ENCODE measurements around the gene TOGARAM1.

The TOGARAM1 gene

GRCh38 chr14:44961554-44962333 lies at the start of gene TOGARAM1, which contains the start of gene KLHL28:
TSS of gene TOGARAM1 (plus strand) at chr14:44962190. CDS start at chr14:44962422, 232 bp downstream.
TSS of gene KLHL28 (minus strand) at chr14:44961947. CDS start at chr14:44945928, 16,019 bp downstream.
- peak; percentile 70 to 90 (median 82) for DNase-seq

GRCh38 chr14:44914849-44915248 lies 47.1 kb upstream of the TOGARAM1 start:
- DNase-seq, result no peak

GRCh38 chr14:44928793-44929192 lies 33.2 kb upstream of the TOGARAM1 start:
- DNase-seq, result no peak

GRCh38 chr14:44935155-44935554 lies 26.8 kb upstream of the TOGARAM1 start:
- no peak for DNase-seq

- no peak for DNase-seq
Observed at GRCh38 chr14:44937547-44937946, 24.4 kb upstream of the TOGARAM1 start.

GRCh38 chr14:44940211-44940610 lies 21.8 kb upstream of the TOGARAM1 start:
- DNase-seq, result no peak

GRCh38 chr14:44940944-44941343 lies 21.0 kb upstream of the TOGARAM1 start:
- DNase-seq, result no peak

- no peak for DNase-seq
Observed at GRCh38 chr14:44941591-44941990, 20.4 kb upstream of the TOGARAM1 start.

- DNase-seq, result no peak
Observed at GRCh38 chr14:44942436-44942835, 19.6 kb upstream of the TOGARAM1 start.

- no peak for DNase-seq
Observed at GRCh38 chr14:44944107-44944506, 17.9 kb upstream of the TOGARAM1 start.

GRCh38 chr14:44945264-44945663 lies 16.7 kb upstream of the TOGARAM1 start:
- DNase-seq, result no peak

- DNase-seq, result no peak
Observed at GRCh38 chr14:44951051-44951450, 10.9 kb upstream of the TOGARAM1 start.

GRCh38 chr14:44952391-44953110 lies 9.4 kb upstream of the TOGARAM1 start:
- no peak for DNase-seq

- DNase-seq, result no peak
Observed at GRCh38 chr14:44954750-44955149, 7.2 kb upstream of the TOGARAM1 start.

GRCh38 chr14:44955528-44955927 lies 6.5 kb upstream of the TOGARAM1 start:
- DNase-seq, result no peak

GRCh38 chr14:44956866-44957265 lies 5.1 kb upstream of the TOGARAM1 start:
- DNase-seq, result no peak

- no peak for DNase-seq
Observed at GRCh38 chr14:44959538-44959937, 2.5 kb upstream of the TOGARAM1 start.

- DNase-seq, result no peak
Observed at GRCh38 chr14:44960146-44960545, 1.8 kb upstream of the TOGARAM1 start.

- no peak for DNase-seq
Observed at GRCh38 chr14:44960646-44961045, 1.3 kb upstream of the TOGARAM1 start.

- peak in 3 of 4 experiments; percentile 9 to 33 (median 22) for DNase-seq
Observed at GRCh38 chr14:44961151-44961553, 838 bp upstream of the TOGARAM1 start.

- DNase-seq, result peak in 2 of 4 experiments; percentile 38 to 40
Observed at GRCh38 chr14:44962334-44963043, 499 bp downstream of the TOGARAM1 start.

GRCh38 chr14:44963044-44963528 lies 1.1 kb downstream of the TOGARAM1 start:
- DNase-seq, result no peak

- DNase-seq, result no peak
Observed at GRCh38 chr14:44963775-44964380, 1.9 kb downstream of the TOGARAM1 start.
